Ascending aorta (tissue), 2 donors: ENCODE data around the gene GLT8D2. TPM values are rescaled to one million over a fixed set of nuclear protein-coding genes. Genes with fewer than 3 reads are reported as not detected.

Experiments used
- DNase-seq, 2 donors: peaks; one replicate each; pipeline ENCODE4 v3.0.0-alpha.2; 2019; ENCODE audit warnings: low spot score in 2 of 2
- H3K27ac ChIP-seq, 2 donors: fragments of 200-600 bp; sonication (generic); one replicate each; pipeline ENCODE4 v1.5.1; 2016 to 2017; ENCODE audit warnings: mild to moderate bottlenecking in 1 of 2
- H3K27me3 ChIP-seq: fragments of 200-600 bp; sonication (generic); one replicate; pipeline ENCODE4 v1.5.1; 2017
- H3K36me3 ChIP-seq, 2 donors: fragments of 200-600 bp; sonication (generic); one replicate each; pipeline ENCODE4 v1.5.1; 2016
- H3K4me1 ChIP-seq, 2 donors: fragments of 200-600 bp; sonication (generic); one replicate each; pipeline ENCODE4 v1.5.1; 2016 to 2017; ENCODE audit warnings: mild to moderate bottlenecking in 1 of 2
- H3K4me3 ChIP-seq, 2 donors: fragments of 200-600 bp; sonication (generic); one replicate each; pipeline ENCODE4 v1.5.1; 2016 to 2017; ENCODE audit warnings: mild to moderate bottlenecking in 1 of 2
- H3K9me3 ChIP-seq, 2 donors: fragments of 200-600 bp; sonication (generic); one replicate each; pipeline ENCODE4 v1.5.1; 2016
- intact Hi-C: fragments of 100-400 bp; cut with DNase I; formaldehyde crosslinking; loops from one replicate; pipeline ENCODE4 v1.15.1; 2023
- total RNA-seq: library from RNA; depleted of rRNA; stranded (reverse); fragments of >200 nt; gene quantifications from one replicate; pipeline ENCODE4 v1.1.0, GENCODE V29; 2016
- TF ChIP-seq, protein P1 (sequence below), 3 experiments: fragments of 200-600 bp in 2 of 3; fragments of 450-650 bp in 1 of 3; sonication (generic) in 2 of 3; IDR thresholded peaks; one replicate each; pipeline ENCODE4 v1.5.1; 2016 to 2019; ENCODE audit warnings: antibody characterized with exemption in 3 of 3, mild to moderate bottlenecking in 1 of 3, moderate library complexity in 1 of 3

GLT8D2 gene
- total RNA-seq, 1 donor from 2014 or later: 72.3 TPM

GRCh38 chr12:104059963-104060362 lies 10.0 kb upstream of the GLT8D2 start:
- H3K4me1 ChIP-seq: peaks cover 0 to 5% of the 10 kb centered on the region in 2 donors
- no peaks in the 10 kb centered on the region for H3K36me3 ChIP-seq
- H3K27ac ChIP-seq: no peak overlapping the region
- DNase-seq: no peak
- no peak overlapping the region for H3K4me3 ChIP-seq
- TF ChIP-seq, protein P1, sequence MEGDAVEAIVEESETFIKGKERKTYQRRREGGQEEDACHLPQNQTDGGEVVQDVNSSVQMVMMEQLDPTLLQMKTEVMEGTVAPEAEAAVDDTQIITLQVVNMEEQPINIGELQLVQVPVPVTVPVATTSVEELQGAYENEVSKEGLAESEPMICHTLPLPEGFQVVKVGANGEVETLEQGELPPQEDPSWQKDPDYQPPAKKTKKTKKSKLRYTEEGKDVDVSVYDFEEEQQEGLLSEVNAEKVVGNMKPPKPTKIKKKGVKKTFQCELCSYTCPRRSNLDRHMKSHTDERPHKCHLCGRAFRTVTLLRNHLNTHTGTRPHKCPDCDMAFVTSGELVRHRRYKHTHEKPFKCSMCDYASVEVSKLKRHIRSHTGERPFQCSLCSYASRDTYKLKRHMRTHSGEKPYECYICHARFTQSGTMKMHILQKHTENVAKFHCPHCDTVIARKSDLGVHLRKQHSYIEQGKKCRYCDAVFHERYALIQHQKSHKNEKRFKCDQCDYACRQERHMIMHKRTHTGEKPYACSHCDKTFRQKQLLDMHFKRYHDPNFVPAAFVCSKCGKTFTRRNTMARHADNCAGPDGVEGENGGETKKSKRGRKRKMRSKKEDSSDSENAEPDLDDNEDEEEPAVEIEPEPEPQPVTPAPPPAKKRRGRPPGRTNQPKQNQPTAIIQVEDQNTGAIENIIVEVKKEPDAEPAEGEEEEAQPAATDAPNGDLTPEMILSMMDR (IDR thresholded peaks at IDR 0.05): no peak
- no peaks in the 10 kb centered on the region for H3K27me3 ChIP-seq
- no peaks in the 10 kb centered on the region for H3K9me3 ChIP-seq
- intact Hi-C loops: loop anchor here (5.0 kb wide), 1 partner anchor 47 kb away; no protein-coding TSS in a partner anchor

DNA sequence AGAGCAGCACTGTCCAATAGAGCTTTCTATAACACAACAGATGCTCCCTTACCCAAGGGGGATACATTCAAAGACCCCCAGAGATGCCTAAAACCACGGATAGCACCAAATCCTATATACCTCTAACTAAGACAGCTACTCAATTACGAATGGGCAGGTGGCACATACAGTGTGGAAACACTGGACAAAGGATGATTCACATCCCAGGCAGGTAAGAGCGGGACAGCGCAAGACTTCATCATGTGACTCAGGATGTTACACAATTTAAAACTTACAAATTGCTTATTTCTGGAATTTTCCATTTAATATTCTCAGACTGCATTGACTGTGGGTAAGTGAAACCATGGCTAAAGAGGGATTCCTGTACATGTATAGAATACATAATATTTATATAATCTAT lies 8.8 kb upstream of the GLT8D2 start:
- Histone ChIP-seq H3K4me1 (peaks cover 0 to 5% of the 10 kb centered on the region in 2 donors), H3K27ac (no peak overlapping the region), H3K4me3 (no peak overlapping the region), H3K36me3 (no peaks in the 10 kb centered on the region), H3K27me3 (no peaks in the 10 kb centered on the region), H3K9me3 (no peaks in the 10 kb centered on the region)
- intact Hi-C loops: loop anchor here (5.0 kb wide), 1 partner anchor 48 kb away; no protein-coding TSS in a partner anchor
- DNase-seq: no peak
- TF ChIP-seq, protein P1 (IDR thresholded peaks at IDR 0.05): no peak

GRCh38 chr12:104057771-104058197 lies 7.8 kb upstream of the GLT8D2 start:
- Histone ChIP-seq H3K27ac (no peak overlapping the region), H3K9me3 (no peaks in the 10 kb centered on the region), H3K4me3 (no peak overlapping the region), H3K4me1 (peaks cover 0 to 5% of the 10 kb centered on the region in 2 donors), H3K36me3 (no peaks in the 10 kb centered on the region), H3K27me3 (no peaks in the 10 kb centered on the region)
- no peak for DNase-seq
- intact Hi-C loops: loop anchor here (5.0 kb wide), 1 partner anchor 50 kb away; no protein-coding TSS in a partner anchor
- TF ChIP-seq, protein P1 (IDR thresholded peaks at IDR 0.05): peak; percentile 20 to 64 (median 38)

DNA sequence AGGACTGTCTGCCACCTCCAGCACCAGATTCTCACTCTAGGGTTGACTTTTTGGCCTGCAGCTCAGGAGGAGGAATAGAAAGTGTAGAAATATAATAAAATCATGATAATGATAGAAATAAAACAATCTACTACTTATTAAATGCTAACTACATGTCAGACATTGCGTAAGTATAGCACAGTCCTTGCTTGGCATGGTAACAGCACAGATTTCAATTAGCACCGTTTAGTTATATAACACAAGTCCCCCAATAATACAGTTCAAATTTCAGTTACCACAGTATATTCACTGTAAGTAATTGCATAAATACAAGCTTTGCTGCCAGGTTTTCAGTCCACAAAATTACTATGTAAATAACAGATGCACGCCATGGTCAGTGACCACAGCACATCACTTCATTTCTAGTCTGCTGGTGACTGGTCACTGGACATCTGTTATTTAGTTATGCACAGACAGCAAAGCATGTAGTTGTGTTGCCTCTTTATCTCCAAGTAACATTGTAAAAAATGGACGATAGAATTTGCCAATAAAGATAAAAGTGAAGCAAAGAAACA lies 6.5 kb upstream of the GLT8D2 start:
- Histone ChIP-seq H3K27me3 (no peaks in the 10 kb centered on the region), H3K36me3 (no peaks in the 10 kb centered on the region), H3K4me1 (peaks cover 0 to 5% of the 10 kb centered on the region in 2 donors), H3K4me3 (no peak overlapping the region), H3K9me3 (no peaks in the 10 kb centered on the region), H3K27ac (no peak overlapping the region)
- DNase-seq: no peak
- TF ChIP-seq, protein P1 (IDR thresholded peaks at IDR 0.05): no peak
- intact Hi-C loops: loop anchor here (5.0 kb wide), 1 partner anchor 51 kb away; no protein-coding TSS in a partner anchor

DNA sequence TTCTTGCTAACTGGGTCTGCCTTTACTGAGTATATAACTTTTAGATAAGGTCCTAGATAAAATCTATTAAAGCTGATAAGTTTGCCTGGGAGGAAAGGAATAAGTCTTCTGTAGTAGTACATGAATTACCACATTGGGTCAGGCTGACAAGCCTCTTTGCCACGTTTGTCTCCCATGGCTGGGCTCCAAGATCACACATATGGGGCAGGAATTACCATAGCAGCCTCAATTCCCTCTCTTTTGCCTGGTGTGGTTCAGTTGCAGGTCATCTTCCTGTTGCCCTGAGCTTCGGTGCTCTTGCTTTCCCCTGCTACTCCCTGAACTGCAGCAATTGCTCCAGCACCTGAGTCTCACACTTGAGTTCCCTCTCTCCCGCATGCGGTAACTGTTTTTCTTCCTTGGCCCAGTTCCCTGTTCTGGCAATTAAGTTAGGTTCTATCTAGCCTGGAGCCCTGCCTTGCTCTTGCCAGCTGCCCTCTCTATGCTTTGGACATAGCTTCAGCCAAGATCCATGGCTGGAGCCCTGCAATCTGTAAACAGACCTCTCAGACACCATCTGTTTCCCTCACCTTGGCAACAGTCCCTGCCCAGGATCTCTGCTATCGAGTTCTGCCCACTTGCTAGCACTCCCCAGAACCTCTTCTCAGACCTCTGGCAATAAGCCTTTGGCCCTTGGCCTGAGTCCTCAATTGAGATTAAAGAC lies 5.8 kb upstream of the GLT8D2 start:
- Histone ChIP-seq H3K4me3 (no peak overlapping the region), H3K9me3 (no peaks in the 10 kb centered on the region), H3K27me3 (no peaks in the 10 kb centered on the region), H3K4me1 (peaks cover 0 to 5% of the 10 kb centered on the region in 2 donors), H3K36me3 (no peaks in the 10 kb centered on the region), H3K27ac (peak overlapping the region in 1 of 2 donors; percentile 6)
- TF ChIP-seq, protein P1 (IDR thresholded peaks at IDR 0.05): no peak
- intact Hi-C loops: loop anchor here (5.0 kb wide), 1 partner anchor 51 kb away; no protein-coding TSS in a partner anchor
- DNase-seq: no peak
